PFSK-1 (cell line): ENCODE data around the gene PIK3AP1.

ENCODE experiments used
- FOXP2 ChIP-seq: optimal IDR thresholded peaks from 2 replicates; pipeline ENCODE3; 2011; ENCODE audit warnings: borderline replicate concordance, control low read depth, inconsistent platforms; ENCODE audit not compliant: insufficient read depth; ENCODE audit errors: extremely low read length, extremely low read depth
- POLR2AphosphoS5 ChIP-seq: IDR thresholded peaks from 2 replicates; pipeline ENCODE4 v1.6.1; 2012; ENCODE audit warnings: low read depth, mild to moderate bottlenecking, control low read depth, low read length, moderate library complexity
- SIN3A ChIP-seq: IDR thresholded peaks from 2 replicates; pipeline ENCODE4 v1.6.1; 2012; ENCODE audit warnings: mild to moderate bottlenecking, low read length, moderate library complexity, borderline replicate concordance; ENCODE audit not compliant: insufficient read depth
- TAF1 ChIP-seq: IDR thresholded peaks from 2 replicates; pipeline ENCODE4 v1.6.1; 2012; ENCODE audit warnings: low read length, control low read depth, borderline replicate concordance; ENCODE audit not compliant: insufficient read depth
- TF ChIP-seq, protein P1 (sequence below), 2 experiments: IDR thresholded peaks; 2 replicates each; pipeline versions ENCODE4 v1.6.1 to v1.8.0; 2011 to 2012; ENCODE audit warnings: low read depth in 2 of 2, low read length in 2 of 2, control low read depth in 1 of 2, inconsistent platforms in 1 of 2, mild to moderate bottlenecking in 1 of 2, moderate library complexity in 1 of 2; ENCODE audit not compliant: insufficient read depth in 1 of 2

The PIK3AP1 gene

DNA sequence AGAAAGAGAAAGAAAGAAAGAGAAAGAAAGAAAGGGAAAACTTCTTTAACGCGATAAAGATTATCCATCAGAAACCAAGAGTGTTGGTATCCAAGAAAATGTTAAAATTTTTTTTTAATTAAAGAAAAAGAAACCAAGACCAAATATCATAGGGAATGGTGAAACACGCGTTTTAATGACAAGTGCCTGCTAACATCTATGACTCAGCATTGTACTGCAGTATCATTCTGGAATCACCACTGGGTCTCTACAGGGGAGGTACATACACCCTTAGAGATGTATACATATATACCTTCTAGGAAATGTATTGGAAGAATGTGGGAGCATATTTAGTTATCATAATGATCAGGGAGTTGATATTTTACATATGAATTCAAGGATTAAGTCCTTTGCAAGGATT, 32.1 kb upstream of the PIK3AP1 start:
- no peak for TF ChIP-seq SIN3A
- TF ChIP-seq, protein P1, sequence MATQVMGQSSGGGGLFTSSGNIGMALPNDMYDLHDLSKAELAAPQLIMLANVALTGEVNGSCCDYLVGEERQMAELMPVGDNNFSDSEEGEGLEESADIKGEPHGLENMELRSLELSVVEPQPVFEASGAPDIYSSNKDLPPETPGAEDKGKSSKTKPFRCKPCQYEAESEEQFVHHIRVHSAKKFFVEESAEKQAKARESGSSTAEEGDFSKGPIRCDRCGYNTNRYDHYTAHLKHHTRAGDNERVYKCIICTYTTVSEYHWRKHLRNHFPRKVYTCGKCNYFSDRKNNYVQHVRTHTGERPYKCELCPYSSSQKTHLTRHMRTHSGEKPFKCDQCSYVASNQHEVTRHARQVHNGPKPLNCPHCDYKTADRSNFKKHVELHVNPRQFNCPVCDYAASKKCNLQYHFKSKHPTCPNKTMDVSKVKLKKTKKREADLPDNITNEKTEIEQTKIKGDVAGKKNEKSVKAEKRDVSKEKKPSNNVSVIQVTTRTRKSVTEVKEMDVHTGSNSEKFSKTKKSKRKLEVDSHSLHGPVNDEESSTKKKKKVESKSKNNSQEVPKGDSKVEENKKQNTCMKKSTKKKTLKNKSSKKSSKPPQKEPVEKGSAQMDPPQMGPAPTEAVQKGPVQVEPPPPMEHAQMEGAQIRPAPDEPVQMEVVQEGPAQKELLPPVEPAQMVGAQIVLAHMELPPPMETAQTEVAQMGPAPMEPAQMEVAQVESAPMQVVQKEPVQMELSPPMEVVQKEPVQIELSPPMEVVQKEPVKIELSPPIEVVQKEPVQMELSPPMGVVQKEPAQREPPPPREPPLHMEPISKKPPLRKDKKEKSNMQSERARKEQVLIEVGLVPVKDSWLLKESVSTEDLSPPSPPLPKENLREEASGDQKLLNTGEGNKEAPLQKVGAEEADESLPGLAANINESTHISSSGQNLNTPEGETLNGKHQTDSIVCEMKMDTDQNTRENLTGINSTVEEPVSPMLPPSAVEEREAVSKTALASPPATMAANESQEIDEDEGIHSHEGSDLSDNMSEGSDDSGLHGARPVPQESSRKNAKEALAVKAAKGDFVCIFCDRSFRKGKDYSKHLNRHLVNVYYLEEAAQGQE (IDR thresholded peaks at IDR 0.05; ENCODE audit: insufficient read depth in 1 of 2, low read depth in 2 of 2, low read length in 2 of 2) = no peak
- no peak for TF ChIP-seq POLR2AphosphoS5
- no peak for TF ChIP-seq TAF1
- no peak for TF ChIP-seq FOXP2

DNA sequence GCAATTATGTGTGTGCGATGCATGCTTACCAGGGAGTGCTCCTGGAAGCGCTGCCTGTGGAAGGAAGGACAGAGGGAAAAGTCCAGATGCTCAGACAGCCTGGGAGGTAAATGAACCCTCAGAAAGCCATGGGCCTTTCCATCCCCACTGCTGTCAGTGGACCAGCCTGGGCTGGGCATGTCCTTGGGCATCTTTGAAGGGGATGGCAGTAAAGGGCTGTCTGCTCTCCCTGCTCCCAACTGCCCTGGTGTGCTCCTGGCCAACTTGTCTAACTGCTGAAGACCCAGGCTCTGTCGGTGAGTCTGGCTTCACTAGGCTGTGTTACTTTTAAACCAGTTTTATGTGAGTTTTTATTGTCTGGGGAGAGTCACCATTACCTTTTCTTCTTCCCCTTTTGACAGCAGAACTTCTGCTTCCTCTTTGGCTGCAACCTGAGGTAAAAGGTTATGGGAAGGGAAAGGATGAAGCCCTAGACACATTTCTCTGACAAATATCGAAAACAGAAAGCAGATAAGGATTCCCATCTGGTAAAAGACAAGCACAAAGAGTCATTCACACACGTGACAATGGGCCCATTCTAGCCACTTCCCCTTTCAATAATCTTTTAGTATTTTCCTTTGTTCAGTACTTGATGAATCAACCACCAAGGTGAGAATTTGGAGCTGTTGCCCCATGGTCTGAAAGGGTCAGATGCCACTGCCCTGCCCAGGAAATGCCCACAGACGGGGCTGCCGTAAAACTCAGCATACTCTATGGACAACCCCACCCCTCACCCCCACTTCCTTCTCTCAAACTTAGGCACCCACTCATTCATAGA, 27.6 kb upstream of the PIK3AP1 start:
- no peak for TF ChIP-seq TAF1
- TF ChIP-seq POLR2AphosphoS5 = no peak
- no peak for TF ChIP-seq FOXP2
- TF ChIP-seq SIN3A = no peak
- TF ChIP-seq, protein P1 (IDR thresholded peaks at IDR 0.05; ENCODE audit: insufficient read depth in 1 of 2, low read depth in 2 of 2, low read length in 2 of 2) = no peak

GRCh38 chr10:96746503-96746902, 26.2 kb upstream of the PIK3AP1 start:
- TF ChIP-seq, protein P1 (IDR thresholded peaks at IDR 0.05; ENCODE audit: insufficient read depth in 1 of 2, low read depth in 2 of 2, low read length in 2 of 2) = no peak

DNA sequence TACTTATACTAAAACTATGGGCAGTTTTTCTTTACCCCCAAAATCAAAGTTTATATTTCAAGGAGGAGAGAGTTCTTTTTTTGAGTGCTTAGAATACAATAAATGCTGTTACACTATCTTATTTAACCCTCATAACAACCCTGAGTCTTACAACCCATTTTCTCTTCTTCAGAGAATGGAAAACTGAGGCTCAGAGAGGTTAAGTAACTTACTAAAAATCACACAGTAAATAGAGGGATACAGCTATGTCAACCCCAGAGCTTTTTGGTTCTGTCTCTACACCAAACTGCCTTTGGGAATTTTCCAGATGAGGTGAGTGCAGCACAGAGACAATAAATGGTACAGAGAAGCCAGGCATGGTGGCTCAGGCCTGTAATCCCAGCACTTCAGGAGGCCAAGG, 25.6 kb upstream of the PIK3AP1 start:
- TF ChIP-seq SIN3A (no peak), FOXP2 (no peak), TAF1 (no peak), POLR2AphosphoS5 (no peak)
- TF ChIP-seq, protein P1 (IDR thresholded peaks at IDR 0.05; ENCODE audit: insufficient read depth in 1 of 2, low read depth in 2 of 2, low read length in 2 of 2) = no peak
